ENCODE results near the gene ARHGEF11.

GRCh38 chr1:156958247-156958714, 87.3 kb downstream of the ARHGEF11 start:
- TF ChIP-seq CTCF (conservative IDR thresholded peaks at IDR 0.05 in 1 of 2, IDR thresholded peaks at IDR 0.05 in 1 of 2; ENCODE audit: extremely low read depth in 1 of 2, insufficient read depth in 1 of 2, low read depth in 1 of 2, low read length in 2 of 2), result no peak
- no peak for TF ChIP-seq EZH2 (IDR thresholded peaks at IDR 0.05; ENCODE audit: borderline replicate concordance, low read length)

Measured in mammary epithelial cell (primary cell).